Ishikawa (cell line): ENCODE results near the gene AIF1L.

Experiments used
- CEBPB ChIP-seq: IDR thresholded peaks from 2 replicates; pipeline ENCODE4 v1.6.1; 2012
- CREB1 ChIP-seq: IDR thresholded peaks from 2 replicates; pipeline ENCODE4 v1.6.1; 2012; ENCODE audit warnings: low read depth
- EGR1 ChIP-seq: IDR thresholded peaks from 2 replicates; pipeline ENCODE4 v1.6.1; 2012
- EP300 ChIP-seq: IDR thresholded peaks from 2 replicates; pipeline ENCODE4 v1.6.1; 2012; ENCODE audit warnings: borderline replicate concordance
- FOXM1 ChIP-seq: IDR thresholded peaks from 2 replicates; pipeline ENCODE4 v1.6.1; 2012; ENCODE audit warnings: low read depth, borderline replicate concordance
- MAX ChIP-seq: IDR thresholded peaks from 2 replicates; pipeline ENCODE4 v1.6.1; 2012
- NFIC ChIP-seq: IDR thresholded peaks from 2 replicates; pipeline ENCODE4 v1.6.1; 2012
- RAD21 ChIP-seq: IDR thresholded peaks from 2 replicates; pipeline ENCODE4 v1.6.1; 2012; ENCODE audit warnings: low read depth
- REST ChIP-seq: IDR thresholded peaks from 2 replicates; pipeline ENCODE4 v1.6.1; 2012; ENCODE audit warnings: low read depth, mild to moderate bottlenecking
- TAF1 ChIP-seq: IDR thresholded peaks from 2 replicates; pipeline ENCODE4 v1.6.1; 2012; ENCODE audit warnings: low read depth, mild to moderate bottlenecking
- TCF12 ChIP-seq: IDR thresholded peaks from 2 replicates; pipeline ENCODE4 v1.6.1; 2012; ENCODE audit warnings: low read depth
- TEAD4 ChIP-seq: IDR thresholded peaks from 2 replicates; pipeline ENCODE4 v1.6.1; 2012
- USF1 ChIP-seq: IDR thresholded peaks from 2 replicates; pipeline ENCODE4 v1.6.1; 2012
- YY1 ChIP-seq: IDR thresholded peaks from 2 replicates; pipeline ENCODE4 v1.6.1; 2012; ENCODE audit warnings: low read depth
- ZBTB7A ChIP-seq: IDR thresholded peaks from 2 replicates; pipeline ENCODE4 v1.6.1; 2012; ENCODE audit warnings: low read depth

AIF1L gene

GRCh38 chr9:131104016-131104740 lies 7.8 kb downstream of the AIF1L start:
- TF ChIP-seq TAF1 = no peak
- TF ChIP-seq TEAD4 = no peak
- TF ChIP-seq CEBPB = no peak
- TF ChIP-seq EP300 = no peak
- no peak for TF ChIP-seq REST
- no peak for TF ChIP-seq EGR1
- TF ChIP-seq RAD21 = no peak
- TF ChIP-seq MAX = no peak
- TF ChIP-seq TCF12 = no peak
- no peak for TF ChIP-seq CREB1
- TF ChIP-seq FOXM1 = no peak
- TF ChIP-seq NFIC = no peak

- no peak for TF ChIP-seq EP300
- no peak for TF ChIP-seq EGR1
- no peak for TF ChIP-seq USF1
- no peak for TF ChIP-seq MAX
- TF ChIP-seq TEAD4 = no peak
- TF ChIP-seq NFIC = no peak
These were observed 9.6 kb downstream of the AIF1L start for GRCh38 chr9:131105952-131106351.

- TF ChIP-seq TAF1 (no peak), NFIC (no peak), USF1 (no peak), EP300 (no peak), TEAD4 (no peak), FOXM1 (no peak), TCF12 (no peak), MAX (no peak), ZBTB7A (no peak), RAD21 (no peak), EGR1 (no peak), CEBPB (no peak), REST (no peak), CREB1 (no peak), YY1 (no peak)
These were observed 11.4 kb downstream of the AIF1L start for GRCh38 chr9:131107760-131108159.

- TF ChIP-seq REST (no peak), YY1 (no peak), EGR1 (no peak), FOXM1 (no peak), RAD21 (no peak), TCF12 (no peak), TEAD4 (no peak), ZBTB7A (no peak), EP300 (no peak), USF1 (no peak), CEBPB (no peak), NFIC (no peak), TAF1 (no peak), CREB1 (no peak)
These were observed 15.0 kb downstream of the AIF1L start for GRCh38 chr9:131111186-131111853.
